Ascending aorta (tissue), 2 donors: ENCODE results near the gene DMBT1. TPM values are rescaled to one million over a fixed set of nuclear protein-coding genes. Genes with fewer than 3 reads are reported as not detected.

Source experiments
- DNase-seq, 2 donors: peaks; one replicate each; pipeline ENCODE4 v3.0.0-alpha.2; 2019; ENCODE audit warnings: low spot score in 2 of 2
- H3K27ac ChIP-seq, 2 donors: fragments of 200-600 bp; sonication (generic); one replicate each; pipeline ENCODE4 v1.5.1; 2016 to 2017; ENCODE audit warnings: mild to moderate bottlenecking in 1 of 2
- H3K27me3 ChIP-seq: fragments of 200-600 bp; sonication (generic); one replicate; pipeline ENCODE4 v1.5.1; 2017
- H3K36me3 ChIP-seq, 2 donors: fragments of 200-600 bp; sonication (generic); one replicate each; pipeline ENCODE4 v1.5.1; 2016
- H3K4me1 ChIP-seq, 2 donors: fragments of 200-600 bp; sonication (generic); one replicate each; pipeline ENCODE4 v1.5.1; 2016 to 2017; ENCODE audit warnings: mild to moderate bottlenecking in 1 of 2
- H3K4me3 ChIP-seq, 2 donors: fragments of 200-600 bp; sonication (generic); one replicate each; pipeline ENCODE4 v1.5.1; 2016 to 2017; ENCODE audit warnings: mild to moderate bottlenecking in 1 of 2
- H3K9me3 ChIP-seq, 2 donors: fragments of 200-600 bp; sonication (generic); one replicate each; pipeline ENCODE4 v1.5.1; 2016
- intact Hi-C: fragments of 100-400 bp; cut with DNase I; formaldehyde crosslinking; loops from one replicate; pipeline ENCODE4 v1.15.1; 2023
- total RNA-seq: library from RNA; depleted of rRNA; stranded (reverse); fragments of >200 nt; gene quantifications from one replicate; pipeline ENCODE4 v1.1.0, GENCODE V29; 2016
- TF ChIP-seq, protein P1 (sequence below), 3 experiments: fragments of 200-600 bp in 2 of 3; fragments of 450-650 bp in 1 of 3; sonication (generic) in 2 of 3; IDR thresholded peaks; one replicate each; pipeline ENCODE4 v1.5.1; 2016 to 2019; ENCODE audit warnings: antibody characterized with exemption in 3 of 3, mild to moderate bottlenecking in 1 of 3, moderate library complexity in 1 of 3

Gene DMBT1
- total RNA-seq, 1 donor from 2014 or later: not detected

DNA sequence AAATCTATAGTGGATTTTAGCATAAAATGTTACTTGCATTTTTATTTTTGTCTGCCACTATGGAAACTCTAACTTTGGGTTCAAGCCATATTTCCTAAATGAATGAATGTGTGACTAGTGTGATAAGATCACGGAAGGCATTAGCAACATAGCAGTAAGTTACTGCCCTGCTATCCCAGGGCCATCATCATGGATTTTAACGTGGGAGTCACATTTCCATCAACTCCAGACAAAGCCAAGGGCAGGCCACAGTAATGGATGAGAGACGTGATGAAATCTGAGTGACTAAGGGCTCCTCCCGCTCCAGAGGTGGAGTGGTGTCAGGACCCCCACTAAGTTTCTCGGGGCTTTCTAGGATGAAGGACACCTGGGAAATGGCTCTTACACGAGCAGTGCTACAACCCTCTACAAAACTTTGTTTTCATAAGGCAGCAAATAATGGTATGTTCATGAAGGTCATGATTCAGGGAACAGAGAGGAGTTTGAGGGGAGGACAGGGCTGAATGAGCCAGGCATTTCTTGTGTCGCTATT is 104.8 kb downstream of the DMBT1 start:
- Histone ChIP-seq H3K36me3 (no peaks in the 10 kb centered on the region), H3K4me3 (no peak overlapping the region), H3K27me3 (no peaks in the 10 kb centered on the region), H3K4me1 (no peaks in the 10 kb centered on the region), H3K27ac (no peak overlapping the region), H3K9me3 (no peaks in the 10 kb centered on the region)
- intact Hi-C loops: no loop called here
- no peak for DNase-seq
- TF ChIP-seq, protein P1, sequence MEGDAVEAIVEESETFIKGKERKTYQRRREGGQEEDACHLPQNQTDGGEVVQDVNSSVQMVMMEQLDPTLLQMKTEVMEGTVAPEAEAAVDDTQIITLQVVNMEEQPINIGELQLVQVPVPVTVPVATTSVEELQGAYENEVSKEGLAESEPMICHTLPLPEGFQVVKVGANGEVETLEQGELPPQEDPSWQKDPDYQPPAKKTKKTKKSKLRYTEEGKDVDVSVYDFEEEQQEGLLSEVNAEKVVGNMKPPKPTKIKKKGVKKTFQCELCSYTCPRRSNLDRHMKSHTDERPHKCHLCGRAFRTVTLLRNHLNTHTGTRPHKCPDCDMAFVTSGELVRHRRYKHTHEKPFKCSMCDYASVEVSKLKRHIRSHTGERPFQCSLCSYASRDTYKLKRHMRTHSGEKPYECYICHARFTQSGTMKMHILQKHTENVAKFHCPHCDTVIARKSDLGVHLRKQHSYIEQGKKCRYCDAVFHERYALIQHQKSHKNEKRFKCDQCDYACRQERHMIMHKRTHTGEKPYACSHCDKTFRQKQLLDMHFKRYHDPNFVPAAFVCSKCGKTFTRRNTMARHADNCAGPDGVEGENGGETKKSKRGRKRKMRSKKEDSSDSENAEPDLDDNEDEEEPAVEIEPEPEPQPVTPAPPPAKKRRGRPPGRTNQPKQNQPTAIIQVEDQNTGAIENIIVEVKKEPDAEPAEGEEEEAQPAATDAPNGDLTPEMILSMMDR (IDR thresholded peaks at IDR 0.05): no peak

- no peak for DNase-seq
- TF ChIP-seq, protein P1 (IDR thresholded peaks at IDR 0.05): no peak
- Histone ChIP-seq H3K9me3 (no peaks in the 10 kb centered on the region), H3K4me1 (no peaks in the 10 kb centered on the region), H3K36me3 (no peaks in the 10 kb centered on the region), H3K27me3 (no peaks in the 10 kb centered on the region), H3K4me3 (no peak overlapping the region), H3K27ac (no peak overlapping the region)
- intact Hi-C loops: no loop called here
Observed at GRCh38 chr10:122665946-122666345, 105.4 kb downstream of the DMBT1 start.

DNA sequence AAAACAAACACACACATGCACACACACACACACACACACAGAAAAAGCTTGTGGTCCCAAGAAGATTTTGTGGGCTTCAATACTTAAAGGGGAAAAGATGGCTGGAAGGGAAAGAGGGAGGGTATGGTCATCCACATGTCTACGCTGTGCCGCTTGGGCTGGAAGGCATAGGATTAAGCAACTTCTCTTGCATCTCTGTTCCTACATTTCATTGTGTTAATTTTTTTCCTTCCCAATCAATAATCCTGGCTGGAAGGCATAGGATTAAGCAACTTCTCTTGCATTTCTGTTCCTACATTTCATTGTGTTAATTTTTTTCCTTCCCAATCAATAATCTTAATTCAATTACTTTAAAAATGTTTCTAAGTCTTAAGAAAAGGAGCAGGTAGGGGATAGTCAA is 108.5 kb downstream of the DMBT1 start:
- no peak overlapping the region for H3K27ac ChIP-seq
- DNase-seq: no peak
- H3K4me1 ChIP-seq: no peaks in the 10 kb centered on the region
- TF ChIP-seq, protein P1 (IDR thresholded peaks at IDR 0.05): no peak
- H3K36me3 ChIP-seq: no peaks in the 10 kb centered on the region
- no peaks in the 10 kb centered on the region for H3K27me3 ChIP-seq
- intact Hi-C loops: no loop called here
- H3K9me3 ChIP-seq: no peaks in the 10 kb centered on the region
- H3K4me3 ChIP-seq: no peak overlapping the region

GRCh38 chr10:122669842-122670241 is 109.3 kb downstream of the DMBT1 start:
- no peaks in the 10 kb centered on the region for H3K9me3 ChIP-seq
- no peak overlapping the region for H3K4me3 ChIP-seq
- intact Hi-C loops: no loop called here
- no peak for DNase-seq
- no peaks in the 10 kb centered on the region for H3K4me1 ChIP-seq
- no peak overlapping the region for H3K27ac ChIP-seq
- H3K36me3 ChIP-seq: no peaks in the 10 kb centered on the region
- H3K27me3 ChIP-seq: no peaks in the 10 kb centered on the region
- TF ChIP-seq, protein P1 (IDR thresholded peaks at IDR 0.05): no peak

DNA sequence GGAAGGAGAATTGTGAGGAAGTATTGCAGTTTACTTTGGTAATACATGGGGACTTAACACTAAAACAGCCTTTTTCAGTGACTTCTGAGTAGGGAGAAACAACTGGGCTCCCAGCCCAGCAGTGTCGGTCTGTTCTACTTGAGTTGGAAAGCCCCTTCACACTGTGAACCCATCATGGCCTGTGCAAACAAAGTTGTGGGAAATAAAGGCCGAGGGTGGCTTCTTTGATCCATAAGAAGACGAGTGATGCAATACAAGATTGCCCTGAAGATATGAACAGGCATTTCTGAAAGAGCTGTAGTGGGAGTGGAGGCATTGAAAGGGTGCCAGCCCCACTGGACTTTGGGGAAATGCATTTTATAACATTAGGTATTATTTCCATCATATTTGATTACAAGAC is 110.8 kb downstream of the DMBT1 start:
- intact Hi-C loops: no loop called here
- Histone ChIP-seq H3K27me3 (no peaks in the 10 kb centered on the region), H3K27ac (no peak overlapping the region), H3K9me3 (no peaks in the 10 kb centered on the region), H3K4me3 (no peak overlapping the region), H3K4me1 (no peaks in the 10 kb centered on the region), H3K36me3 (no peaks in the 10 kb centered on the region)
- DNase-seq: no peak
- TF ChIP-seq, protein P1 (IDR thresholded peaks at IDR 0.05): no peak

GRCh38 chr10:122672655-122673054 is 112.1 kb downstream of the DMBT1 start:
- no peak overlapping the region for H3K27ac ChIP-seq
- TF ChIP-seq, protein P1 (IDR thresholded peaks at IDR 0.05): no peak
- no peaks in the 10 kb centered on the region for H3K27me3 ChIP-seq
- no peaks in the 10 kb centered on the region for H3K4me1 ChIP-seq
- no peak overlapping the region for H3K4me3 ChIP-seq
- intact Hi-C loops: no loop called here
- H3K9me3 ChIP-seq: no peaks in the 10 kb centered on the region
- no peak for DNase-seq
- no peaks in the 10 kb centered on the region for H3K36me3 ChIP-seq
